GM18498 (cell line): ENCODE data around the gene UBN2.

ENCODE experiments used
- ATAC-seq: cut with Tn5 transposase; IDR thresholded peaks from one replicate; pipeline ENCODE4 v1.9.1; 2021; ENCODE audit warnings: mild to moderate bottlenecking, moderate library complexity; ENCODE audit not compliant: unreplicated experiment

The UBN2 gene

GRCh38 chr7:139341776-139342226 is 110.8 kb downstream of the UBN2 start:
- ATAC-seq: no peak

- no peak for ATAC-seq
Measured at GRCh38 chr7:139345042-139345441, 114.0 kb downstream of the UBN2 start.

- no peak for ATAC-seq
Measured at GRCh38 chr7:139351027-139351426, 120.0 kb downstream of the UBN2 start.

GRCh38 chr7:139354729-139355128 is 123.7 kb downstream of the UBN2 start:
- no peak for ATAC-seq

- no peak for ATAC-seq
Measured at GRCh38 chr7:139355320-139355719, 124.3 kb downstream of the UBN2 start.
